ENCODE data around the gene CEP41. TPM values are rescaled to one million over a fixed set of nuclear protein-coding genes. Genes with fewer than 3 reads are reported as not detected.

The CEP41 gene
- total and polyA plus RNA-seq, 2 experiments from 2014 or later: 17.4 to 25.0 TPM

- TF ChIP-seq REST (IDR thresholded peaks at IDR 0.05; ENCODE audit: unreplicated experiment) (no peak), NANOG (IDR thresholded peaks at IDR 0.05; ENCODE audit: borderline replicate concordance) (no peak), ZNF462 (CRISPR knock-in tag; IDR thresholded peaks at IDR 0.05) (no peak), JUNB (IDR thresholded peaks at IDR 0.05; ENCODE audit: unreplicated experiment) (no peak), ZNF114 (CRISPR knock-in tag; IDR thresholded peaks at IDR 0.05) (no peak), EZH2phosphoT487 (IDR thresholded peaks at IDR 0.05; ENCODE audit: unreplicated experiment) (no peak), ZNF331 (CRISPR knock-in tag; IDR thresholded peaks at IDR 0.05; ENCODE audit: low read depth) (no peak), CTCF (conservative IDR thresholded peaks at IDR 0.05; ENCODE audit: low read depth in 2 of 2) (no peak), ETS1 (IDR thresholded peaks at IDR 0.05) (no peak), EZH2 (IDR thresholded peaks at IDR 0.05; ENCODE audit: low read depth, unreplicated experiment) (no peak), STAT1 (IDR thresholded peaks at IDR 0.05; ENCODE audit: unreplicated experiment) (no peak)
- no peak overlapping the region for H3K4me2 ChIP-seq
- Mint-ChIP-seq H3K4me1 (peaks cover 35% of the 10 kb centered on the region), H3K27ac (no peak overlapping the region), H3K27me3 (ENCODE audit: insufficient read depth, low read depth, poor library complexity) (peaks cover 13% of the 10 kb centered on the region), H3K9me3 (peaks cover 1% of the 10 kb centered on the region; the same call in 2 of the 3 replicates), H3K36me3 (ENCODE audit: low read depth) (peaks cover 4% of the 10 kb centered on the region; the same call in 1 of the 3 replicates), H3K4me3 (no peak overlapping the region)
- no peaks in the 10 kb centered on the region for H3K79me2 ChIP-seq (replicated peaks; ENCODE audit: insufficient read depth)
- H3K4me3 ChIP-seq: no peak overlapping the region
- peaks cover 12% of the 10 kb centered on the region; the same call in 1 of the 2 replicates for H3K9me2 ChIP-seq (ENCODE audit: insufficient read depth)
- peaks cover 18% of the 10 kb centered on the region for H3K4me1 ChIP-seq (ENCODE audit: insufficient read depth)
- H3K36me3 ChIP-seq (ENCODE audit: insufficient read depth): no peaks in the 10 kb centered on the region
- H2AFZ ChIP-seq: no peak overlapping the region
- no peak for DNase-seq (ENCODE audit: low spot score)
- no peaks in the 10 kb centered on the region for H3K27me3 ChIP-seq (ENCODE audit: insufficient read depth)
- H3F3A ChIP-seq (replicated peaks; ENCODE audit: low read depth): no peaks in the 10 kb centered on the region
- ATAC-seq: no peak
- no peak overlapping the region for H3K27ac ChIP-seq (ENCODE audit: low read depth)
- no peaks in the 10 kb centered on the region for H4K20me1 ChIP-seq (replicated peaks; ENCODE audit: insufficient read depth)
These were observed 70.8 kb downstream of the CEP41 start for GRCh38 chr7:130369831-130370550.

All from GM23338 (cell line).